ENCODE measurements around the gene BNC2.

BNC2 gene

GRCh38 chr9:16434526-16434925 lies 435.9 kb downstream of the BNC2 start:
- DNase-seq, result no peak

GRCh38 chr9:16433494-16433893 lies 437.0 kb downstream of the BNC2 start:
- no peak for DNase-seq

GRCh38 chr9:16431666-16432392 lies 438.6 kb downstream of the BNC2 start:
- no peak for DNase-seq

GRCh38 chr9:16429671-16430070 lies 440.8 kb downstream of the BNC2 start:
- no peak for DNase-seq

GRCh38 chr9:16427873-16428427 lies 442.5 kb downstream of the BNC2 start:
- no peak for DNase-seq

- no peak for DNase-seq
These were observed 443.8 kb downstream of the BNC2 start for GRCh38 chr9:16426716-16427115.

- DNase-seq, result no peak
These were observed 444.8 kb downstream of the BNC2 start for GRCh38 chr9:16425562-16426231.

- DNase-seq, result no peak
These were observed 448.4 kb downstream of the BNC2 start for GRCh38 chr9:16422114-16422513.

GRCh38 chr9:16421532-16421931 lies 448.9 kb downstream of the BNC2 start:
- DNase-seq, result no peak

GRCh38 chr9:16419124-16419523 lies 451.3 kb downstream of the BNC2 start:
- DNase-seq, result no peak

- no peak for DNase-seq
These were observed 451.7 kb downstream of the BNC2 start for GRCh38 chr9:16418721-16419120.

- DNase-seq, result no peak
These were observed 452.7 kb downstream of the BNC2 start for GRCh38 chr9:16417749-16418148.

- DNase-seq, result no peak
These were observed 453.3 kb downstream of the BNC2 start for GRCh38 chr9:16417161-16417560.

GRCh38 chr9:16414451-16414850 lies 456.0 kb downstream of the BNC2 start:
- DNase-seq, result no peak

GRCh38 chr9:16413509-16414016 lies 456.9 kb downstream of the BNC2 start:
- DNase-seq, result peak; percentile 11

- DNase-seq, result no peak
These were observed 457.7 kb downstream of the BNC2 start for GRCh38 chr9:16412740-16413139.

- DNase-seq, result no peak
These were observed 459.2 kb downstream of the BNC2 start for GRCh38 chr9:16411311-16411710.

GRCh38 chr9:16410601-16411280 lies 459.7 kb downstream of the BNC2 start:
- no peak for DNase-seq

- no peak for DNase-seq
These were observed 462.9 kb downstream of the BNC2 start for GRCh38 chr9:16407617-16408016.

- no peak for DNase-seq
These were observed 463.8 kb downstream of the BNC2 start for GRCh38 chr9:16406526-16407225.

- no peak for DNase-seq
These were observed 465.0 kb downstream of the BNC2 start for GRCh38 chr9:16405421-16405820.

- DNase-seq, result no peak
These were observed 468.8 kb downstream of the BNC2 start for GRCh38 chr9:16401701-16402100.

- no peak for DNase-seq
These were observed 471.8 kb downstream of the BNC2 start for GRCh38 chr9:16398691-16399090.

Data from CD4-positive, alpha-beta T cell treated with Interferon gamma for 1 hour (primary cell).